Dendritic cell treated with granulocyte-macrophage colony-stimulating factor and Interleukin-4, amounts not matched to agents 40 ng/mL and 50 ng/mL, for 4 days (primary cell): ENCODE data around the gene XAF1.
"Not testable (repeated sequence)": the region's sequence is repeated elsewhere in the genome, so short reads cannot be mapped to it uniquely, and the experiment has no call there.

Source experiments
- H3K27ac Mint-ChIP-seq: one replicate; pipeline ENCODE4 v1.8.0; 2022; ENCODE audit warnings: mild to moderate bottlenecking, mixed read lengths
- H3K27me3 Mint-ChIP-seq: one replicate; pipeline ENCODE4 v1.8.0; 2022; ENCODE audit warnings: mild to moderate bottlenecking, mixed read lengths
- H3K36me3 Mint-ChIP-seq: one replicate; pipeline ENCODE4 v1.8.0; 2022; ENCODE audit warnings: low read depth, mixed read lengths
- H3K4me1 Mint-ChIP-seq: one replicate; pipeline ENCODE4 v1.8.0; 2022; ENCODE audit warnings: low read depth, mixed read lengths
- H3K4me3 Mint-ChIP-seq: one replicate; pipeline ENCODE4 v1.8.0; 2022; ENCODE audit warnings: mild to moderate bottlenecking, moderate library complexity, mixed read lengths
- H3K9me3 Mint-ChIP-seq: one replicate; pipeline ENCODE4 v1.8.0; 2022; ENCODE audit warnings: mixed read lengths
- intact Hi-C: fragments of 100-400 bp; cut with micrococcal nuclease; formaldehyde crosslinking; loops from one replicate; pipeline ENCODE4 v1.15.0; 2022

The XAF1 gene

DNA sequence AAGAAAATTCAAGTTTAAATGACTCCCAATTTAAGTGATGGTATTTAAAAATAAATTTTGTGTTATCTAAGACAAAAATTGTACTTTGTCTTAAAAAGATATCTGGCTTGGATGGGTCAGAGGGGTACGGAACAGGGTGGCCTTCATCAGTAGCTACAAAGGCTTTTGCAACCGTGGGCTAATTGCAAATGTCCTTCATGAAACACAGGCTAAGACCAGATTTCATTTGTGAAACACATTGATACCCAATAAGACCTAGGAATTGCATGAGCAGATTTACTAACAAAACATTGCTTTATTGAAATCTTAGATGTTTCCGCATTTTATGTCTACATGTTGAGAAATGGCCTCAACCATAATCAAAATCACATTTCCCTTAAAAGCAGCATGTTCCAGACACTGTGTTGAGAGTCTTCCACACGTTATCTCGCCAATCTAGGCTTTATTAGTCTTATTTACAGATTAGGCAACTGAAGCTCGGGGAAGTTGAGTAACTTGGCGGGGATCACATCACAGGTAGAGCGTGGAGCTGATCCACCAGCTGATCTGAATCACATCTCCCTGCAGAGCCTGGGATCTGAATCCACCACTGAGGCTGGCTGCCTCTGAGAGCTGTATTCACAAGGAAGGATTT, 42.0 kb downstream of the XAF1 start:
- Mint-ChIP-seq H3K4me3 (no peak overlapping the region), H3K27ac (no peak overlapping the region), H3K9me3 (no peaks in the 10 kb centered on the region), H3K36me3 (no peaks in the 10 kb centered on the region), H3K27me3 (peaks cover 7% of the 10 kb centered on the region), H3K4me1 (no peaks in the 10 kb centered on the region)
- intact Hi-C loops: no loop called here

DNA sequence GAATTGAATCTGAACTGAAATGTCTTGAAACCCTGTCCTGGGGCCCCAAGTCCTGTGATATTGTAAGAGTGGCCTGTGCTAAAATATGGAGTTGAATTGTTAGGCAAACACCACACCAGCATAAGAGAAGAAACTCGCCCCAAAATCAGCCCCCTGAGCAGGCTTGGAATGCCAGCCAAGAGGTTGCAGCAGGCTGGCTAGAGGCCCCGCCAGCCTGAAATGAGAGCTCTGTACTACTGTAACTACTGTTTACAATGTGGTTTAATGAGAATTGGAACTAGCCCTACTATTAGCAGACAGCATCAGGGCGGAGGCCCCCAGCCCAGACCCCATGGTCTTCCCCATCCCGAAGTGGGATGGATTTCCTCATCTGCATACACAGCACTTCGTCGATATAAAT, 43.9 kb downstream of the XAF1 start:
- intact Hi-C loops: no loop called here
- no peaks in the 10 kb centered on the region for H3K9me3 Mint-ChIP-seq
- H3K4me1 Mint-ChIP-seq: no peaks in the 10 kb centered on the region
- H3K27me3 Mint-ChIP-seq: peaks cover 5% of the 10 kb centered on the region
- H3K27ac Mint-ChIP-seq: no peak overlapping the region
- no peaks in the 10 kb centered on the region for H3K36me3 Mint-ChIP-seq
- H3K4me3 Mint-ChIP-seq: no peak overlapping the region

DNA sequence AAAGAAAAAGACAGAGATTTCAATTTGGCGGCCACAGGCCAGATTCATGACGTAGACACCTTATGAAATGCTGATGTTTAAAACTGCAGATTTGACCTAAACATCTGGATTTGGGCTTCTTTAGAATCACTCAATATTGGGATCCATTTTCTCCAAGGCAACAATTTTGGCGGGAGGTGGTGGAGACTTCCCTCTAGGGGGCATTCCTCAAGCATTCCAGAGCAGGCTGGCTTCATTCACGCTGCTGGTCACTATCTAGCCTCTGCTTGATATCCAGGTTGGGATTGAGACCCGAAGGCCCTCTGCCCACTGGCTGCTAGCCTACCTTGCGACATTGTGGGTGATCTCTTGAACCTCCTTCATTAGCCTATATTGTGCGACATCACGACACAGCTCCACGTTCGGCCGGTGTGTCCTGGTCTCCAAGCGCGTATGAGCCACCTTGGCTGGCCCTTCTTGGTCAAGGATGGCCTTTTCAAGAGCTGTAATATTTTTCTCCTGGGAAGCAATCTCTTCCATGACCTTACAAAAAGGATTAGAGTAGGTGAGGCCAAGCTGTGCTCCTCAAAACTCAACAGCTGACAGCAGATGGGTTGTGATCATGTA, 44.7 kb downstream of the XAF1 start:
- Mint-ChIP-seq H3K4me3 (no peak overlapping the region), H3K9me3 (no peaks in the 10 kb centered on the region), H3K4me1 (no peaks in the 10 kb centered on the region), H3K27me3 (peaks cover 10% of the 10 kb centered on the region), H3K27ac (no peak overlapping the region), H3K36me3 (no peaks in the 10 kb centered on the region)
- intact Hi-C loops: no loop called here

DNA sequence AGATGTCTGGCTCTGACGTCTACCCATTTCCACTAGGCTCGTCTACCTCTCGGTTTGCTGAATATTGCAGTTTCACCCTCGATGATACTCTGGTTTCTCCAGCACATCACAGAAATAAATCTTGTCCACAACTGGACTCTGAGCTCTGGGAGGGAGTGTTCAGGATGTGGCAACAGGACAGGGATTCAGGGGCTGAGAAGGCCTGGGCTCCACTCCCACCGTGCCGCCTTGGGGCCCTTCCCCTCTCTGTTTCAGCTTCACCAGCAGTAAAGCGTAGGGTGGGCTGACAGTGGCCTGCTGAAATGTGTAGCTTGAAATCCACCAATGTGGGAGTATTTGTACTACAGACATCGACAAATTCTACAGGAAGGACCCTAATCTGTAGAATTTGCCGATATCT, 55.7 kb downstream of the XAF1 start:
- H3K27me3 Mint-ChIP-seq: peaks cover 11% of the 10 kb centered on the region
- H3K27ac Mint-ChIP-seq: no peak overlapping the region
- no peaks in the 10 kb centered on the region for H3K36me3 Mint-ChIP-seq
- no peaks in the 10 kb centered on the region for H3K4me1 Mint-ChIP-seq
- no peak overlapping the region for H3K4me3 Mint-ChIP-seq
- H3K9me3 Mint-ChIP-seq: no peaks in the 10 kb centered on the region
- intact Hi-C loops: no loop called here

DNA sequence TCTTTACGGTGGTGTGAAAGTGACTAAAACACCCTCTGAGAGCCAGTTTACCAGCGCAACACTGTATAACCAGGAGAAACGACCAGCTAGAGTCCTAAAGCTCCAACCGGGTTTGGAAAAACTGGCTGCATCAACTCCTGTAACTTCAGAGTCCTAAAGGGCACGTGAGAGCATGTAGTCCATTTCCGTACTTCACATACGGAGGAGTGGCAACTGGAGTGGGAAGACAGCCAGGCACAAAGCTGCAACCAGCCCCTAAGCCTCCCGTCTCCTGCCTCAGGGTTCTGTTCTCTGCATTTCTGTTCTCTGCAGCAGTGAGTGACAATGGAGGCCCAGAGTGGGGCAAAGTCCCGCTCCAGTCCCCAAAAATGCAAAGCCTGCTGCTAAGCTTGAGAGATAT, 56.4 kb downstream of the XAF1 start:
- Mint-ChIP-seq H3K36me3 (no peaks in the 10 kb centered on the region), H3K4me1 (no peaks in the 10 kb centered on the region), H3K4me3 (no peak overlapping the region), H3K27me3 (peaks cover 13% of the 10 kb centered on the region), H3K27ac (no peak overlapping the region), H3K9me3 (no peaks in the 10 kb centered on the region)
- intact Hi-C loops: no loop called here

DNA sequence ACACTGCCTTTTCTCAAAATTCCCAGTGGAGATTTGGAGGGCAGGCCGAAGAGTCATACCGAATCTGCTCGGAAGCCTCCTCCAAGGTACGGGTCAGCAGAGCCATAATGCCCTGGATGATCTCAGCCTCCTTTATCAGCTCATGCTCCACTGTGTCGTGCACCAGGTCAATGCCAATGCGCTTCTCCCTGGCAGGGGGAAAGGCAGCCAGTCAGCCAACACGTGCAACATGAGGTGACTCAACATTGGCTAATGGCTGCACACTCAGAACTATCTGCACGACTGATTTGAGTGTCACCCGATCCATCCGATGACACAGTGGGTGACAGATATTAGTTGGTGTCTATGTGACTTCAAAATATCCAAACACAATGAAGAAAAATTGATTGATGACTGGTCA, 59.9 kb downstream of the XAF1 start:
- Mint-ChIP-seq H3K4me3 (no peak overlapping the region), H3K9me3 (peaks cover 6% of the 10 kb centered on the region), H3K27ac (no peak overlapping the region), H3K4me1 (no peaks in the 10 kb centered on the region), H3K36me3 (no peaks in the 10 kb centered on the region), H3K27me3 (peaks cover 22% of the 10 kb centered on the region)
- intact Hi-C loops: no loop called here

DNA sequence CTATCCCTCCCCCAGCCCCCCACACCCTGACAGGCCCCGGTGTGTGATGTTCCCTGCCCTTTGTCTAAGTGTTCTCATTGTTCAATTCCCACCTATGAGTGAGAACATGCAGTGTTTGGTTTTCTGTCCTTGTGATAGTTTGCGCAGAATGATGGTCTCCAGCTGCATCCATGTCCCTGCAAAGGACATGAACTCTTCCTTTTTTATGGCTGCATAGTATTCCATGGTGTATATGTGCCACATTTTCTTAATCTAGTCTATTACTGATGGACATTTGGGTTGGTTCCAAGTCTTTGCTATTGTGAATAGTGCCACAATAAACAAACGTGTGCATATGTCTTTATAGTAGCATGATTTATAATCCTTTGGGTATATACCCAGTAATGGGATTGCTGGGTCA, 60.5 kb downstream of the XAF1 start:
- intact Hi-C loops, H3K27ac Mint-ChIP-seq, H3K4me1 Mint-ChIP-seq, H3K9me3 Mint-ChIP-seq, H3K36me3 Mint-ChIP-seq, H3K4me3 Mint-ChIP-seq: not testable (repeated sequence)
- peaks cover 23% of the 10 kb centered on the region for H3K27me3 Mint-ChIP-seq

DNA sequence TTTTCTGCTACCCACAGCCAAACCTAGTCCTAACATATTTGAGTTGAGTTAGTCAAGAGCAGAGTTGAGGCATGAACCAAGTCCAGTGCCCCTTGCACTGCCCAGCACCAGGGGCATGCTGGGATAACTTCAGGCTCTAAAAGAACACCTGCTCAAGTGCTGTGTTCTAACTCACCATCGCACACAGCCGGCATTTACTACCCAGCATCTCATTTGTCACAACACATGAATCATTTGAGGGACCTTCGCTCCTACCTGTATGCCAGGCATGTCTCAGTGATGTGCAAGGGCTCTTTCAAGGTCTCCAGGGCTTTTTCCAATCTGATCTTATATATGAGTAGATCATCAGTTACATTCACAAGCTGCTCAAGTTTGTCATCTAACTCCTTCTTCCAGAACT, 63.1 kb downstream of the XAF1 start:
- Mint-ChIP-seq H3K4me3 (no peak overlapping the region), H3K27me3 (peaks cover 20% of the 10 kb centered on the region), H3K4me1 (no peaks in the 10 kb centered on the region), H3K36me3 (no peaks in the 10 kb centered on the region), H3K27ac (no peak overlapping the region), H3K9me3 (peaks cover 8% of the 10 kb centered on the region)
- intact Hi-C loops: no loop called here

DNA sequence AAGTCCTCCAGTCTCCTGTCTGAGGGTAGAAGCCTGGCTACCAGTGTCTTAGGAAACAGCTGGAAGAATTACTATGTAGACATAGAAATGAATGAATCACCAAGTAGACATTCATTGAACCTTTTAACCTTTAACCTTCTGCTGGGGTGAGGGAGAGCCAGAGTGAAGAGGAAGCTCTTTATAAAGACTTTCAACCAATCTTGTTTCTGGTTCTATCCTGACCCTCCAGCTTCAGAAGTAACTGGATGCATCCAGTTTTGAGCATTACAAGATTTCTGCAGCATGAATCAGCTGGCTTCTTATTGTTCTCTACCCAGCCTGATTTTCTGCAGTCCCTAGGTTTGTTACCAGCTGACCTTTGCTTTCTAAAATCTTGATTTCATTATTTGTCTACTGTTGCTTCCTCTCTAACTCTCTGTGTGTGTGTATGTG, 67.2 kb downstream of the XAF1 start:
- Mint-ChIP-seq H3K4me1 (no peaks in the 10 kb centered on the region), H3K36me3 (no peaks in the 10 kb centered on the region), H3K27ac (no peak overlapping the region), H3K9me3 (peaks cover 8% of the 10 kb centered on the region), H3K27me3 (peaks cover 19% of the 10 kb centered on the region), H3K4me3 (no peak overlapping the region)
- intact Hi-C loops: no loop called here
